Astrocyte (in vitro differentiated cells and primary cell): ENCODE data around the gene TGFB2.

Experiments used
- EZH2 ChIP-seq: IDR thresholded peaks from 2 replicates; pipeline ENCODE4 v1.6.1; 2012; ENCODE audit warnings: mild to moderate bottlenecking, low read length, inconsistent platforms; ENCODE audit not compliant: insufficient read depth
- TF ChIP-seq, protein P1 (sequence below): IDR thresholded peaks from 2 replicates; pipeline ENCODE4 v1.5.1; 2011; ENCODE audit warnings: low read depth, mild to moderate bottlenecking, inconsistent platforms, low read length, moderate library complexity; ENCODE audit not compliant: insufficient read depth

DNA sequence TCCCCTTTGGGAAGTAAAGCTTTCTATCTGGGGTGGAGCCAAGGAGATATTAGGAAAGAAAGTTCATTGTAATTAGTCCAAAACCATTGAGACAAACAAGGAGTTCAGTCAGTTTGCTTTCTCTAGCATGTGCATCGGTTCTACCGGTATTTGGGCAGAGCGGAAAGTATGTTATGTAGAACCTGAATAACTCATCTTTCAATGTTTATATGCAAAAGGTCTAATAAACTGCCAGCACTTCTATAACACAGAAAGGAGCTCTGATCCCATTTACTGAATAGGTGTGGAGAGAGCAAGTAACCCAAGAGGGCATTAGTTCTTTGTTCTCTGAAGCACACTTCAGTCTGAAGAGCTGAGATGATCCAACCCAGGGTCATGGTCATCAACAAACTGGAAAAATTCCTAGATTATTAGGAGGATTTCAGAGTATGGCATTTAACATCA lies 3.5 kb downstream of the TGFB2 start:
- TF ChIP-seq, protein P1, sequence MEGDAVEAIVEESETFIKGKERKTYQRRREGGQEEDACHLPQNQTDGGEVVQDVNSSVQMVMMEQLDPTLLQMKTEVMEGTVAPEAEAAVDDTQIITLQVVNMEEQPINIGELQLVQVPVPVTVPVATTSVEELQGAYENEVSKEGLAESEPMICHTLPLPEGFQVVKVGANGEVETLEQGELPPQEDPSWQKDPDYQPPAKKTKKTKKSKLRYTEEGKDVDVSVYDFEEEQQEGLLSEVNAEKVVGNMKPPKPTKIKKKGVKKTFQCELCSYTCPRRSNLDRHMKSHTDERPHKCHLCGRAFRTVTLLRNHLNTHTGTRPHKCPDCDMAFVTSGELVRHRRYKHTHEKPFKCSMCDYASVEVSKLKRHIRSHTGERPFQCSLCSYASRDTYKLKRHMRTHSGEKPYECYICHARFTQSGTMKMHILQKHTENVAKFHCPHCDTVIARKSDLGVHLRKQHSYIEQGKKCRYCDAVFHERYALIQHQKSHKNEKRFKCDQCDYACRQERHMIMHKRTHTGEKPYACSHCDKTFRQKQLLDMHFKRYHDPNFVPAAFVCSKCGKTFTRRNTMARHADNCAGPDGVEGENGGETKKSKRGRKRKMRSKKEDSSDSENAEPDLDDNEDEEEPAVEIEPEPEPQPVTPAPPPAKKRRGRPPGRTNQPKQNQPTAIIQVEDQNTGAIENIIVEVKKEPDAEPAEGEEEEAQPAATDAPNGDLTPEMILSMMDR = no peak
- no peak for TF ChIP-seq EZH2
